Peyer's patch (tissue), 4 donors: Measurements from ENCODE around the gene RAP1B.

ENCODE experiments used
- CTCF ChIP-seq, 6 experiments: fragments of 450-650 bp in 4 of 6; fragments of 200-600 bp in 2 of 6; sonication (generic) in 1 of 6; IDR thresholded peaks; one replicate each; pipeline ENCODE4 v1.5.1; 2017 to 2019; ENCODE audit warnings: antibody characterized with exemption in 6 of 6, mild to moderate bottlenecking in 3 of 6, moderate library complexity in 1 of 6
- POLR2A ChIP-seq, 2 donors: fragments of 450-650 bp; IDR thresholded peaks; one replicate each; pipeline ENCODE4 v1.5.1; 2017; ENCODE audit warnings: antibody characterized with exemption in 2 of 2, mild to moderate bottlenecking in 2 of 2, moderate library complexity in 2 of 2

GRCh38 chr12:68619541-68619940 lies 8.8 kb downstream of the RAP1B start:
- no peak for TF ChIP-seq CTCF (IDR thresholded peaks at IDR 0.05)
- TF ChIP-seq POLR2A (IDR thresholded peaks at IDR 0.05): no peak
